Stomach smooth muscle (tissue), 2 donors: ENCODE results near the gene KARS1.

Source experiments
- H3K27ac ChIP-seq: one replicate; pipeline ENCODE4 v1.7.0; 2013; ENCODE audit warnings: mild to moderate bottlenecking, low read length, inconsistent platforms
- H3K27me3 ChIP-seq, 2 donors: one replicate each; pipeline ENCODE4 v1.7.0; 2013; ENCODE audit warnings: low read length in 2 of 2; ENCODE audit not compliant: insufficient read depth in 2 of 2, control insufficient read depth in 1 of 2
- H3K36me3 ChIP-seq, 2 donors: one replicate each; pipeline ENCODE4 v1.7.0; 2013; ENCODE audit warnings: low read length in 2 of 2; ENCODE audit not compliant: control insufficient read depth in 2 of 2, insufficient read depth in 2 of 2
- H3K4me1 ChIP-seq: one replicate; pipeline ENCODE4 v1.7.0; 2013; ENCODE audit warnings: low read length; ENCODE audit not compliant: control insufficient read depth, insufficient read depth
- H3K4me3 ChIP-seq, 2 donors: one replicate each; pipeline ENCODE4 v1.7.0; 2013; ENCODE audit warnings: low read length in 2 of 2
- H3K9ac ChIP-seq, 2 donors: one replicate each; pipeline ENCODE4 v1.7.0; 2013; ENCODE audit warnings: low read length in 2 of 2, mild to moderate bottlenecking in 1 of 2
- H3K9me3 ChIP-seq, 2 donors: one replicate each; pipeline ENCODE4 v1.7.0; 2013; ENCODE audit warnings: low read length in 2 of 2; ENCODE audit not compliant: control insufficient read depth in 2 of 2
- donor health status: healthy.
- donor health status: Pancreatic carcinoma.

Gene KARS1

DNA sequence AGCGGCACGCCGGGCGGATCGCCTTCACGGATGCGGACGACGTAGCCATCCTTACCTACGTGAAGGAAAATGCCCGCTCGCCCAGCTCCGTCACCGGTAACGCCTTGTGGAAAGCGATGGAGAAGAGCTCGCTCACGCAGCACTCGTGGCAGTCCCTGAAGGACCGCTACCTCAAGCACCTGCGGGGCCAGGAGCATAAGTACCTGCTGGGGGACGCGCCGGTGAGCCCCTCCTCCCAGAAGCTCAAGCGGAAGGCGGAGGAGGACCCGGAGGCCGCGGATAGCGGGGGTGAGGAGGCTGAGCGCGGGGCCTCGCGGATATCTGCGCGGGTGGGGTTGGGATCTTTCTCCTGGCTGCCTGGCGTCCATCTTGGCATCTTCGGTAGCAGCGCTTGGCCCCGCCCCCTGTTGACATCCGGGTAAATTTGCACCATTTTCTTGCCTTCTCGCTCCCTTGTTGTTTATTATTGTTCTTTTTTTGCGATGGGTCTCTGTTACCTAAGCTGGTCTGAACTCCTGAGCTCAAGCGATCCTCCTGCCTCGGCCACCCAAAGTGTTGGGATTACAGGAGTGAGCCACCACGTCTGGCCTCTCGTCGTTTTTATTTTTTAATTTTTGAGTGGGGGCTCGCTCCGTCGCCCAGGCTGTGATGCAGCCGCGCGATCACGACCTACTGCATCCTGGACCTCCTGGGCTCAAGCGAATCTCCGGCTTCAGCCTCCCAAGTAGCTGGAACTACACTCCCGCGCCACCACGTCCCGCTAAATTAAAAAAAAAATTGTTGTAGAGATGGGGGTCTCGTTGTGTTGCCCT lies 1.0 kb upstream of the KARS1 start:
- Histone ChIP-seq H3K36me3 (peaks cover 4 to 12% of the 10 kb centered on the region in 2 donors), H3K27ac (peak overlapping the region; percentile 90), H3K9me3 (no peaks in the 10 kb centered on the region), H3K4me3 (peak overlapping the region; percentile 99), H3K27me3 (no peaks in the 10 kb centered on the region), H3K9ac (peak overlapping the region; percentile 95 to 98), H3K4me1 (peaks cover 25% of the 10 kb centered on the region)

DNA sequence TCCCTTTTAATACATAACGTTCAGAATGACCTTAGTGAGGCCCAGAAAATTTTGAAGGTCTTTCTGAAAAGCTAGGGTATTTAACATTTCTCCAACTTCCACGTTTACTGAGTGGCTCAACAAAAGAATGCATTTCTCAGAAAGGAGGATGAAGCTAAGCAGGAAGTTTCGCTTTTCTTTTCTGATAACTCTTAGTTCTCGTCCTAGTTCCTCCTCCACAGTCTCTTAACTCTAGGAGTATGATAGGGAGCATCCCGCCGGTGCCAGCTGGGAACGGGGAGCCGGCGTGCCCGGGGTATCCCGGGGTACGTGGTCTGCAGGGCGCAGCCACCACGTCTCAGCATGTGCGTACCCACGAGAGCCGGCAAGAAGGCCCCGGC lies 363 bp downstream of the KARS1 start:
- Histone ChIP-seq H3K9ac (peak overlapping the region; percentile 95 to 98), H3K27me3 (no peaks in the 10 kb centered on the region), H3K27ac (peak overlapping the region; percentile 90), H3K36me3 (peaks cover 7 to 17% of the 10 kb centered on the region in 2 donors), H3K4me3 (peak overlapping the region; percentile 99), H3K9me3 (no peaks in the 10 kb centered on the region), H3K4me1 (peaks cover 25% of the 10 kb centered on the region)

DNA sequence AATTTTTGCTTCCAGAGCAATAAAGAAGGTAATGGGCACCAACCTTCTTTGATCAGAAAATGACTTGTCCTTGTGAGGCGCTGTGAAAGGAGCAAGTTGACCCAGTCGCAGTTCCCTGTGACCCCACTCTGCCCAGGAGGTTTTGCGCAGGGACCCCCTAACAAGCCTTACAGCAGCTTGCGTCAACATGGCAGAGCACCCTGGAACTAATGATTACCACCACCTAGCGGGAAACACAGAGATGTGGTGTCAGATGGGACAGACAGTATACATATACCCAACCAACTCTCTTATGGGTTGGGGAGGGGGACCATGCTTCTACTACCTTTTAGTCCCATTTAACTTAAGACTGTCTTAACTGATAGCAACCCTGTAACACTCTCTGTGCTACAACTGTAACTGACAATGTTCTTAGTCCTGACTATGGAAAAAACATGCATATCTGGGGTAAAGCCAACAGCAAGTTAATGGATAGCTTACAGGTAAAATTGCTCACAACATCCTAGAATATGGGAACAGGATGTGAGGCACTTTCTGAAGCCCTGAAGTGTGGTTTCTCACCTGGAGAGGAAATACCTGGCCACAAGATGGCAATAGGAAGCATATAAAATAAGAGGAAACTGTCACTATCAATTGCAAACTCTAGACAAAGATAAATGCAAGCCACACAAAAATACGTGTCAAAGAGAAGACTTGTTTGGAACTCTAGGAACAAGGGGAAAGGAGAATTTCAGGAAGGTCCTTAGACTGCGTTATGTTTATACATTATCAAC lies 3.0 kb downstream of the KARS1 start:
- Histone ChIP-seq H3K36me3 (peaks cover 26 to 36% of the 10 kb centered on the region in 2 donors), H3K9ac (no peak overlapping the region), H3K4me1 (peaks cover 11% of the 10 kb centered on the region), H3K9me3 (no peaks in the 10 kb centered on the region), H3K4me3 (no peak overlapping the region), H3K27me3 (no peaks in the 10 kb centered on the region), H3K27ac (no peak overlapping the region)

DNA sequence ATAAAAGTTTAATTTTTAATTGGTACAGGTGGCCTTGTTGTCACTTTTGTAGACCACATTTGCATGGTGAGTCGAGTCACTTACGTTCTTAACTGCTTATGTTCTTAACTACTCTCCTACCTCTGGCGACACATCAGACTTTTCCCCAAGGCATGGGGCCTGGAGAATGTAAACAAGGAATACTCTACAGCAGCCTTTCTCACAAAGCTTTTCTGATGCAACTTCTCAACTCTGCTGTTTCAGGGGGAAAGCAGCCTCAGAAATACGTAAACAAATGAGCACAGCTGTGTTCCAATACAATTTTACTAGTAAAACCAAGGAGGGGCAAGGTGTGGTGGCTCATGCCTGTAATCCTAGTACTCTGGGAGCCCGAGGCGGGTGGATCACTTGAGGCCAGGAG lies 6.9 kb downstream of the KARS1 start:
- Histone ChIP-seq H3K4me1 (no peaks in the 10 kb centered on the region), H3K36me3 (peaks cover 44 to 48% of the 10 kb centered on the region in 2 donors)

DNA sequence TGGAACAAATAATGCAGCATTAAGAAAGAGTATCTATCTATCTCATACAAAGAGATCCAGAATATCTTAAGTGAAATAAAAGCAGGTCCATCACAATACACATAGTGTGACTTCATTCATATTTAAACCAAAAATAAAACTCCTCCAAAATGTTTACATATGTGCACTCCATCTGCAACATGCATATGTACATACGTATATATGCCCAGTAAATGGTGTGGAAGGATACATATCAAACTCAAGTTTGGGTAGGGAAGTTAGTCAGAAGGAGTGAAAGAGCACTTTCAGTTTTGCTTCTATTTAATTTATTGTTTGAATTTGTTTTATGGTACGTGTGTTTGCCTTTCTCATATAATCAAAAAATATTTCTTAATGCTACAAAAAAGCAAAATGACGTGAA lies 12.4 kb downstream of the KARS1 start:
- H3K4me1 ChIP-seq: no peaks in the 10 kb centered on the region
- no peaks in the 10 kb centered on the region for H3K9me3 ChIP-seq
- no peak overlapping the region for H3K4me3 ChIP-seq
- H3K9ac ChIP-seq: no peak overlapping the region
- peaks cover 56 to 63% of the 10 kb centered on the region in 2 donors for H3K36me3 ChIP-seq
- H3K27ac ChIP-seq: no peak overlapping the region
- no peaks in the 10 kb centered on the region for H3K27me3 ChIP-seq

More for the DNA sequence above, 6.9 kb downstream of the KARS1 start:
- H3K27me3 ChIP-seq: no peaks in the 10 kb centered on the region
- no peaks in the 10 kb centered on the region for H3K9me3 ChIP-seq
- no peak overlapping the region for H3K4me3 ChIP-seq
- no peak overlapping the region for H3K9ac ChIP-seq
- no peak overlapping the region for H3K27ac ChIP-seq

DNA sequence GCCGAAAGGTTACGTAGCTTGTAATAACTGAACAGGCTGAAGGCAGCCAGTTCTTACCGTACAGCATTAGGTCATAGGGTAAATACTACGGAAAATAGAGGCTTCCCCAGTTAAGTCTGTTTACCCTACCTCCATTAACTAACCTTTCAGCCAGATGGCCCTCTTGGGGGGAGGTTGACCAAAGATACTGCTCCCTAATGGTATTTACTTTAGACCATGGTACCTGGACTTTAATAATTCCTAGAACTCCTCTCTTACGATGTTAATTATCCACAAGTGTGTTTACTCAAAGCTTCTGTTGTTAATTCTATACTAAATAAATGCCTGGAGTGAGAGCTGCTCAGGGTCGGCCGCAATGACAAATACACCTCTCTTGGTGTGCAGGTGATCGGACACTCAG lies 14.6 kb downstream of the KARS1 start:
- no peaks in the 10 kb centered on the region for H3K4me1 ChIP-seq
- no peak overlapping the region for H3K27ac ChIP-seq
- H3K9ac ChIP-seq: no peak overlapping the region
- H3K4me3 ChIP-seq: no peak overlapping the region
- peaks cover 70 to 77% of the 10 kb centered on the region in 2 donors for H3K36me3 ChIP-seq
- H3K9me3 ChIP-seq: no peaks in the 10 kb centered on the region
- H3K27me3 ChIP-seq: no peaks in the 10 kb centered on the region

DNA sequence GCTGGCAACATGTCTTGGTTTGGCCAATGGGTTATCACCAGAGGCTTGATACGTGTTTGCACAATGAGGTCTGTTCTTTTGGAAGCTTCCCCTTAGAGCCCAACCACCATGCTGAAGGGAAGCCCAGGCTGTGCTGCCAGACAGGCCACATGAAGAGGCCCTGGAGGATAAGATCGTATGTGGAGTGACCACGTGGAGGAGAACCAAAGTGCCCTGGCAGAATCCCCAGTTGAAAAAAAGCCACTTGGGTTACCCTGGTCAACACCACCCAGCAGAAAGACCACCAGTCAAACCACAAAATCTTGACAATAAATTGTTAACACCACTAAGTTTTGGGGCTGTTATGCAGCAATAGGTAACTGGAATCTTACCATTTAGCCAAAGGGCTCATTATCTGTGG lies 17.4 kb downstream of the KARS1 start:
- H3K36me3 ChIP-seq: peaks cover 65 to 75% of the 10 kb centered on the region in 2 donors

DNA sequence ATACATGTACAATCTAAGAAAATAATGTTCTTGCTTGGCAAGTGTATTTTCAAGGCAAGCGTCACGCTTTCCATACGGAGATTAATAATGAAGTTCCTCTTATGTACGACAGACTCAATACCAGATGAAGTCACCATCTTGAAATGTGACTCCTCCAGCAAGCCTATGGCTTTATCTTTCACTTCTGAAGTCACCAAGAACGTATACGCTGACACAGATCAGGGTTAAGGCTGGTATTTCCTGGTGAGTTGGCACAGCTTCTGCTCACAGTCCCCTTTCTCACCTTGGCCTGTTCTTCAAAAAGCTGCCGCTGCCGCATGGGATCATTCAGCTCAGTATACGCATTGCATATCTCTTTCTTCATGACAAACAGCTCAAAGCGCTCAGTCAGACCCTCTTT lies 18.3 kb downstream of the KARS1 start:
- Histone ChIP-seq H3K36me3 (peaks cover 61 to 71% of the 10 kb centered on the region in 2 donors), H3K4me1 (no peaks in the 10 kb centered on the region), H3K9ac (no peak overlapping the region), H3K4me3 (no peak overlapping the region), H3K27me3 (no peaks in the 10 kb centered on the region), H3K9me3 (no peaks in the 10 kb centered on the region), H3K27ac (no peak overlapping the region)

More for the DNA sequence above, 17.4 kb downstream of the KARS1 start:
- Histone ChIP-seq H3K4me1 (no peaks in the 10 kb centered on the region), H3K27ac (no peak overlapping the region), H3K4me3 (no peak overlapping the region), H3K27me3 (no peaks in the 10 kb centered on the region), H3K9me3 (no peaks in the 10 kb centered on the region), H3K9ac (no peak overlapping the region)

DNA sequence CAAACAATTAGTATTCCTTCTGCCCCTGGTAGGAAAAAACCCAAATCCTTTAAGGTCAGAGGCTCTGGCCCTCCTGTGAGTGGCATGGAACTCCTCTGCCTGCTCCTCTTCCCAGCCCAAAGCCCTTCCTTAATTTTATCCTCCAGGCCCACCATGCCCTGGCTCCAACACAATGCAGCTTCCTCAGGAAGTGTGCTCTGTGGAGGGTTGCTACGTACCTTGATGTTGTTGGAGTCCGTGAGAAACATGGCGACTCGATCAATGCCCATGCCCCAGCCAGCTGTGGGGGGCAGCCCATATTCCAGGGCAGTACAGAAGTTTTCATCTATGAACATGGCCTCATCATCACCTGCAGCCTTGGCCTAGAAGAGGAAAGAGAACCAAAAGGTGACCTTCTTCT lies 19.1 kb downstream of the KARS1 start:
- Histone ChIP-seq H3K27me3 (no peaks in the 10 kb centered on the region), H3K4me1 (no peaks in the 10 kb centered on the region), H3K4me3 (no peak overlapping the region), H3K9me3 (no peaks in the 10 kb centered on the region), H3K36me3 (peaks cover 54 to 66% of the 10 kb centered on the region in 2 donors), H3K27ac (no peak overlapping the region), H3K9ac (no peak overlapping the region)

DNA sequence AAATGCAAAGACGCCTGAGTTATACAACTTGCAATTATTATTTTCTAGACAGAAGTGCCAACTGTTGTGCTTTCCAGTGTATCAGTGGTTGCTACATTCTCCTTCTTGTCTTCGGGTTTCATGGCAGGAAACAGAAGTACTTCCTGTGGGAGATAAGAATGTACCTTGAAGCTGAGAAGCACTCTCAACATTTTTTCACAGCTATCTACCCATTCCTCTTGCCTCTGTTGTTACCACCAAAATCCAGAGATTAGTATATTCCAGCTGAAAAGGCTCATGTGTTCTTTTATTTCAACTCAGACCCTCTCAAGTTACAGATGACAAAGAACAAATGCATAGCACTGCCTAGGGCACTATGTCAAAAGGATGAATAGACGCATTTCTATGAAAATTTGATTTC lies 19.6 kb downstream of the KARS1 start:
- Histone ChIP-seq H3K36me3 (peaks cover 52 to 62% of the 10 kb centered on the region in 2 donors), H3K27ac (no peak overlapping the region), H3K4me3 (no peak overlapping the region)

DNA sequence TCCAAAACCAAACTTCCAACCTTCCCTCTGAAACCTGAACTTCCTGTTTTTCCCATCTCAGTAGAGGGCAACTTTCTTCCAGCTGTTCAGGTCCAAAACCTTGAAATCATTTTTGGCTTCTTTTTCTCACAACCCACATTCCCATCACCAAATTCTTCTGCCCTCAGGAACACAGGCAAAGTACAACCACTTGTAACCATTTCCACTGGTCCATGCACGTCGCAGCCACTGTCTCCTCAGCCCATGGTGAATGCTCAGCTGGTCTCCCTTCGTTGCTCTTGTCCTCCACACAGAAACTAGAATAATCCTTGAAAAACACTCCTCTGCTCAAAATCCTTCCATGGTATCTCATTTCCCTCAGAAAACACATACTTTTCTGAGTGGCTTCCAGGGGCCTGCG lies 20.7 kb downstream of the KARS1 start:
- no peak overlapping the region for H3K9ac ChIP-seq
- no peaks in the 10 kb centered on the region for H3K27me3 ChIP-seq
- H3K4me3 ChIP-seq: no peak overlapping the region
- H3K4me1 ChIP-seq: peaks cover 9% of the 10 kb centered on the region
- no peak overlapping the region for H3K27ac ChIP-seq
- no peaks in the 10 kb centered on the region for H3K9me3 ChIP-seq
- peaks cover 43 to 53% of the 10 kb centered on the region in 2 donors for H3K36me3 ChIP-seq

More for the DNA sequence above, 19.6 kb downstream of the KARS1 start:
- Histone ChIP-seq H3K9me3 (no peaks in the 10 kb centered on the region), H3K9ac (no peak overlapping the region), H3K4me1 (no peaks in the 10 kb centered on the region), H3K27me3 (no peaks in the 10 kb centered on the region)
